Stimulated activated CD8-positive, alpha-beta memory T cell treated with anti-CD3 and anti-CD28 coated beads, Interleukin-7, amount 100 ng/mL, for 1 hour (primary cell): ENCODE data around the gene SAG.
"Not testable (repeated sequence)": the region's sequence is repeated elsewhere in the genome, so short reads cannot be mapped to it uniquely, and the experiment has no call there.

Experiments used
- DNase-seq, 2 donors: peaks; one replicate each; pipeline ENCODE4 v3.0.0-alpha.2; 2020; ENCODE audit warnings: low read depth in 2 of 2

The SAG gene

DNA sequence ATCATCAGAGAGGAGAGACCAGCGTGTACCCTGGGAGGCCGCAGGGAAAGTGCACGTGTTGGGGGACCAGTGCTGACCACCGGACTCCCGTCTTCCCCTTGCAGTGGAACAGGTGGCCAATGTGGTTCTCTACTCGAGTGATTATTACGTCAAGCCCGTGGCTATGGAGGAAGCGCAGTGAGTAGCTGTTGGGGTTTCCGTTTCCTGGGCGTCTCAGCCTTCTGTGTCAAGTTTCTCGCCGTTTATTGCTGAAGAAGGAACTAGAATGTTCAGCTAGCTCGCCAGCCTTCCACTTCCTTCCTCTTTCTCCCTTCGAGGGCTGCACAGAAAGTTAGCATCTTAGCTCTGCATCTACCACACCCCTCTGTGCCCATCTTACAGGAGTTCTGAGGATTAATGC is 23.9 kb downstream of the SAG start:
- peak; percentile 57 to 59 for DNase-seq

DNA sequence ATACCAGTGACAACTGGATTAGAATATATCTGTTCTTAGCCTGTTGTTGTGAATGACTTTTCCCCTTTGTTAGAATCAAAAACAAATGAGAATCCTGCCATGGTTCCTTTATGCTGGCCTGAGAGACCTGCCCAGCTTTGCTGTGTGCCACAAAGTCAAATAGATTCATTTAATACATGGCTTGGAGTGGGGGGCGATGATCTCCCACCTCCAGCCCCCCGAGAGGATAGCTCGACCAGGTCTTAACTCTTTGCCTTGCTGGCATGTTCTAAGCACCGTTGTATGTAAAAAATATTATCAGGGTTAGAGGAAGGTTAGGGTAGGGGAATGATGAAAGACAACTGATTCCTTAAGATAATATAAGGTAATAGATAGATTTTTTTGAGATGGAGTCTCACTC is 24.5 kb downstream of the SAG start:
- no peak for DNase-seq

DNA sequence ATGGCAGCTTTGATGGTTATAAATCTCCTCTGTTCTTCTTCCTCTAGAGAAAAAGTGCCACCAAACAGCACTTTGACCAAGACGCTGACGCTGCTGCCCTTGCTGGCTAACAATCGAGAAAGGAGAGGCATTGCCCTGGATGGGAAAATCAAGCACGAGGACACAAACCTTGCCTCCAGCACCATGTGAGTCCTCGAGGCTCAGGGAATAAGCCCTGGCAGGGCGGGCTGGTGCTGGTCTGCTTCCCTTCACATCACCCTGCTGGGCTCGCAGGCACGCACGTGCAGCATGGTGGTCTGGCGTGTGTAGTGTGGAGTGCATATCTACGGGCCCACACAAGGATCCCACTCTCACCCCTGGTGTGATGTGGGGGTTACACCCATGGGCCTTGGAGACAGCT is 27.3 kb downstream of the SAG start:
- DNase-seq: no peak

DNA sequence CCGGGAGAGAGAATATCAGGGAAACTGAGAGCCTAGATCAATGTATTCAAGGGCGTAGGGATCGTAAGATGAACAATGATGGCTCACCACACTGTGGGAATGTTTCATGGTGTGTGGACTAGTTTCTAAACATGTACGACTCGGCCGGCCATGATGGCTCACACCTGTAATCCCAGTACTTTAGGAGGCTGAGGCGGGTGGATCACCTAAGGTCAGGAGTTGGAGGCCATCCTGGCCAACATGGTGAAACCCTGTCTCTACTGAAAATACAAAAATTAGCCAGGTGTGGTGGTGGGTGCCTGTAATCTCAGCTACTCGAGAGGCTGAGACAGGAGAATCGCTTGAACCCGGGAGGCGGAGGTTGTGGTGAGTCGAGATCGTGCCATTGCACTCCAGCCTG is 28.5 kb downstream of the SAG start:
- not testable (repeated sequence) for DNase-seq

DNA sequence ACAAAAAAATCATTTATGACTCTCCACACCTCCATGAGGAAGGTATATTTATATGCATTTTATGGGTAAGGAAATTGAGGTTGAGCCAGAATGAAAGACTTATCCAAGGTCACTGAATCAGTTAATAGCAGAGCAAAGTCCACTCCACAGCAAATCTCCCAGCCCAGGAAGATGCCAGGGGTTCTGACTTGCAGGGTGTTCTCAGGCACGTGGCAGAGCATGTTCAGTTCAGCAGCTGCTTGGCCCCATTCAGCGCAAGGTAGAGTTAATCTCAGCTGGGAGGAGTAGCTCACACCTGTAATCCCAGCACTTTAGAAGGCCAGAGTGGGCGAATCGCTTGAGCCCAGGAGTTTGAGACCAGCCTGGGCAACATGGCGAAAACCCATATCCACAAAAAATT is 28.9 kb downstream of the SAG start:
- no peak for DNase-seq

DNA sequence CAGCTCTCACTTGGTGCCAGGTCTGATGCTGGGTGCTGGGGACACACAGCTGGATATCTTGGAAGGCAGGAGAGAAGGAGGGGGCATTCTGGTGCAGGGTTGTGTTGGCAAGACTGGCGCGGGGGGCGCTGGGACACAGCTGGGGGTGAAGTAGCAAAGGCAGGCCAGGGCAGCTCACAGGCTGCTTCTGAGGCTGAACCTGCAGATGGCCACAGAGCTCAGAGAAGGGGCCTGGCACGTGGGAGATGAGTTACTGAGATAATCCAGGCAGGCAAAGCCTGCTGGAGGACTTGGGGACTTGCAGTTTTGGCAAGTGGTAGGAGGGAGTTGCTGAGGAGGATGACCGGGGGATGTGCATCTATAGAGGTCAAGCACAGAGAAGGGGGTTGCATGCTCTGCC is 30.4 kb downstream of the SAG start:
- no peak for DNase-seq

DNA sequence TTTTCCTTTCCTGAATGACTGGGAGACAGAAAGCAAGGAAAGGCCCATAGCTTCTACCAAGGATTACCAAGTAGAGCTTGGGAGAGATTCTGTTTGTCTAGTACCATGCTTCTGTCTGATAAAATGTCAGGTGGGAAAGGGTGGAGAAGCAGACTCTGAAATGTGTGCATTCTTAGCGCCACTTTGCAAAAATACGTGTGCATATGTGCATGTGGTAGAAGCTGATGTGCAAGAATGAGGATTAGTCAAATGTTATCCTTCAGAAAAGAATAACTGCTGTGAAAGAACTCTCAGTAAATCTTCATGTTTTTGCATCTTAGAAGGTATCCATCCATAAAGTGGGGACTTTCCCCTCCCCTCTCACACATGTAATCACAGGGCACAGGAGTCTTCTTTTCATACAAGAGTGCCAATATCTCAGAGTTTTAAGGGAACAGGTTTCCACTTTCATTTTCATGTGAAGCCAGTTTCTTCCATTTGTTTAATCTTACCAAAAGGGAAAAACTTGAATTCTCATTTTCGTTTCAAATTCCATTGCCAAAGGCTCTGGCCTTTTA is 31.3 kb downstream of the SAG start:
- no peak for DNase-seq

DNA sequence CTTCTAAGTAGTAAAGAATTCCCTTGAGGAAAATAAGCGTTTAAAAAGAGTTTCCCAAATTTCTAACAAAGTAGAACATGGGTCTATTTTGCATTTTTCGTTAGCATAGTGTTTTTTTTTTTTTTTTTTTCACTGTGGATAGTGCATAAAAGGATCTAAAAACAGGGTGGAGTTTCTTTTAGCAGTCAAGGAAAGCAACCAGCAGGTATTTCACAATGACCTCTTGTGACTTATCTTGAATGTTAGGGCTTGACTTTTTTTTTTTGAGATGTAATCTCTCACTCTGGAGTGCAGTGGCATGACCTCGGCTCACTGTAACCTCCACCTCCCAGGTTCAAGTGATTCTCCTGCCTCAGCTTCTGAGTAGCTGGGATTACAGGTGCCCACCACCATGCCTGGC is 31.8 kb downstream of the SAG start:
- no peak for DNase-seq

DNA sequence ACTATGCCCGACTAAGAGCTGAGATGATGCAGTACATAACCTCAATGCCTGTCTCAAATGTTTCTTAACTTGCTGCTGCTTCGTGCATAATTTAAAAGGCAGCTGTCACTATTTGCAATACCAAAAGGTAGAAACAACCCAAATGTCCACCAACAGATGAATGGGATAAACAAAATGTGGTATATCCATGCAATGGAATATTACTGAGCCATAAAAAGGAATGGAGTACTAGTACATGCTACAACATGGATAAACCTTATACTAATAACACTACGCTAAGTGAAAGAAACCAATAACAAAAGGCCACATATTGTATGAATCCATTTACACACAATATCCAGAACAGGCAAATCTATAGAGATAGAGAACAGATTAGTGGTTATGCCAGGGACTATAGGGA is 33.7 kb downstream of the SAG start:
- DNase-seq: no peak

DNA sequence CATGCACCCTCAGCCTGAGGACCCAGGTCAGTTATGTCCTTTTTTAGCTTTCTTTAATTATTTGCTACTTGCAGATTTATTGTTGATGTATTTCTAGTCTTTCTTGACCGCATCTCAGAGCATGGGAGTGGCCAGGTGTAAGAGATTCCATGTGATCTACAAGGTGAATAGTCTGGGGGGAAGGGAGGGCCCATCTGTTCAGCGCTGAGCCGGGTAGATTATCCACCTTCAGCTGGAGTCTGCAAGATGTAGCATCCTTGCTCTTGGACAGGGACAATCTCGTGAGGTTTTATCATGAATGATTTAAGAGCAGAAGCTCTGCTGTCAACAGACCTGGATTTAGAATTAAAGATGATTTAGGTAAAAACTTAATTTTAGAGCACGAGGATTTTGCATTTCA is 34.7 kb downstream of the SAG start:
- DNase-seq: no peak

DNA sequence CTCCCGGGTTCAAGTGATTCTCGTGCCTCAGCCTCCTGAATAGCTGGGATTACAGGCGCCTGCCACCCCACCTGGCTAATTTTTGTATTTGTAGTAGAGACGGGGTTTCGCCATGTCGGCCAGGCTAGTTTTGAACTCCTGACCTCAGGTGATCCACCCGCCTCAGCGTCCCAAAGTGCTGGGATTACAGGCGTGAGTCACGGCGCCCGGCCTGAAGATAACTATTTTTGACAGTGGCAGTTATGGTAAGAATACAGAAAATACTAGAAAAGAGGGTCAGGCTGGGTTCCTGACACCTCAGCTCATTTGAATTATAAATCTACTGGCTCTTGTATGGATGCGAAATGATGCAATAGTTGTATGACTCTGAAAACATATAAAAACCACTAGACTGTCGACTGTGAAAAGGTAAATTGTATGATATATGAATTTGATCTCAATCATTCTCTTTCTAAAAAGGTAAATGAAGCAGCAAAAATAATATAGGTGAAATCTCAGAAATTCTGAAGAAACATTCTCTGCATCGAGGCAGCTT is 35.6 kb downstream of the SAG start:
- DNase-seq: no peak

DNA sequence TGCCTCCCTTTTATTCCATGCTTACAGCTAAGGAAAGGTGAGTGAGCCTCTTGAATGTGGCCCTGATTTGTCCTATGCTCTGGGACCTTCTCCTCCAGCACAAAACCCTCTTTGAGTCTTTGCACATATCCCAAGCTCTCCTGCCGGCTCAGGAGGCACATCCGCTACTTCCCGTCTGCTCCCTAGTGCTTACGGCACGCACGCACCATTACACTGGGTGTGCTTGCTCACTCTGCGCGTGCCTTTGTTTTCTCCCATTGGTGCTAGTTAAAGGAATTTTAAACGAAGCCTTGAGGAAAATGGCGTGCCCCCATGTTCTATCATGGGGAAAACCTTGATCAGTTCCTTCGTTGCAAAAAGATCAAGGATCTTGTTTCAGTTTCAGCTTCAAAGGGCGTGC is 38.8 kb downstream of the SAG start:
- no peak for DNase-seq

DNA sequence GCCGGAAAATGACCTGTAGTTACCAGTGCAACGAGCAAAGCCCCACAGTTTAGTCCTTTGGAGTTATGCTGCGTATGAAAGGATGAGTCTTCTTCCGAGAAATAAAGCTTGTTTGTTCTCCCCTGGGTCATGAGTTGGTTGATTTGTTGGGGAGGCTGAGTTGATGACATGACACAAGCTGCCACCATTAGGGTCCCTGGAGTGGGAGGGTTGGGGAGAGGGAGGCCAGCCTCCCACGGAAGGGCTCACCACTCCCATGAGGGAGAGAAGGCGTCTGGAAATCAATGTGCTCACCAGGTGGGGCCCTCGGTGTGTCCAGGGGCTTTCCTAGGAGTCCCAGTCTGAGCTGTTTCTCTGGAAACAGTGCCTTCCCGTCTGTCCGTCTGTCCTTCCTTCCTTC is 39.3 kb downstream of the SAG start:
- DNase-seq: no peak

DNA sequence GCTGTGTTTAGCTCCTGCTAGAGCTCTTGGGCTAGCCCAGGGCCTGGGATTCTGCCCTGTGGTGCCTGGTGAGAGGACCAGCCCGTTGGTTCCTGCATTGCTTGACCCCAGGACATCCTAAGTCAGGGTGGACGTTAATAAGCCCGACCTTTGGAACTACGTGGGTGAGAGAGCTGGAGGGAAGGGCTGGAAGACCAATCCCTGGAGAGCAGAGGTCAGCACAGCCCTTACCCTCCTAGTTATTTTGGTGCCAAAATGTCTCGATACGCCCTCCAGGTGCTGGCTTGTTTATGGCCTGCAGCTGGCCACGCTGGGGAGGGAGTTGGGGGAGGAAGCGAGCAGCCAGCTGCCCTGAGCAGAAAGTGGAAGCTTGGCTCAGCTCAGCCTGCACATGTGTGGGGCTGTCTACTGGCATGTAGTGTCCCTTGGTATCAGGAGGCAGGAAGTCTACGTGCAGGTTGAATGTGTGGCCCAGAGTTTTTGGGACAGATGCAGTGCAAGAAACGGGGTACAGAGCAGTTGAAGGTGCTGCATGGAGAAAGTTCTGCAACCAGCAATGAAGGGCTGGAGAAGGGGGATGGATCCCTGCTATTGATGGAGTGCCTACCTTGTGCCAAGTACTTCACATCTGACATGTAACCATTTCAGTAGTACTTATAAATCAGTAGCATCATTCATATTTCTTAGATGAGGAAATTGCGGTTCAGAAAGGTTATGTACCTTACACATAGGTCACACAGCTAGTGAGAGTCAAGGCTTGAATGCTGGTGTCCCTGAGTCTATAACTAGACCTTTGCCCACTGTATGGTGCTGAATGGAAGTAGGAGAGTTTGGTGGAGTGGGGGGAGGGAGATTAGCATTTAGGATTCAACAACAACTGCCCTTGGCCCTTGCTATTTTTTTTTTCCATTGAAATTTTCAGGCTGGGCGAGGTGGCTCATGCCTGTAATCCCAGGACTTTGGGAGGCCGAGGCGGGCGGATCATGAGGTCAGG is 41.7 kb downstream of the SAG start:
- DNase-seq: no peak

DNA sequence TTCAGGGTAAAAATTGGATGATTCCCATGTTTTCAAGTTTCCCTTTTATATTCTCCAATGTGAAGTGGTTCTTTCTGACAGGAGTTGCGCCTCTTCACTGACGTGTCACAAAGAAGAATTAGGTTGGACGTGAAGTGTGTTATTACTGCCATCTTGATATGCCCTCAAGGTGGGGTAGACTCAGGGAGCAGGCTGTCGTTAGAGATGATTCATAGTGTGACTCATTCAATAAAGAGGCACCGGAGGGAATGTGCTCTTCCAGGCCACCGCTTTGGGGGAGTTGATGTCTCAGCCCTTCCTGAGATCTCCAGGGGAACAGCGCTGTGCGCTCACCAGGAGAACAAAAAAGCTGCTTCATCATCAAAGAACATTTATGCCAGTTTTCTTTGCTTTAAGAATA is 43.1 kb downstream of the SAG start:
- no peak for DNase-seq

DNA sequence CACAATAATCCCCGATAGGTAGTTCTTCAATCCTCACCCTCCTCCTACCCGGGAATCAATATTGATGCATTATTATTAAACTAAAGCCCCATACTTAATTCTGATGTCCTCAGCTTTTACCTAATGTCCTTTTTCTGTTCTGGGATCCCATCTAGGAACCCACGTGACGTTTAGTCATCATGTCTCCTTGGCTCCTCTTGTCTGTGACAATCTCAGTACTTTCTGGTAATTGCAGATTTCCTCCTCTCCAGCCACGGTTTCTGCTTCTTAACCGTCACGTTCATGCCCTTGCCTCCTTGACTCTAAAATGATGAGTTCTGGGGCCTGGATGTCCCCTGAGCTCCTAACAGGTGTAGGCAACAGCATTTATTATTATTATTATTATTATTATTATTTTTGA is 43.8 kb downstream of the SAG start:
- DNase-seq: no peak

DNA sequence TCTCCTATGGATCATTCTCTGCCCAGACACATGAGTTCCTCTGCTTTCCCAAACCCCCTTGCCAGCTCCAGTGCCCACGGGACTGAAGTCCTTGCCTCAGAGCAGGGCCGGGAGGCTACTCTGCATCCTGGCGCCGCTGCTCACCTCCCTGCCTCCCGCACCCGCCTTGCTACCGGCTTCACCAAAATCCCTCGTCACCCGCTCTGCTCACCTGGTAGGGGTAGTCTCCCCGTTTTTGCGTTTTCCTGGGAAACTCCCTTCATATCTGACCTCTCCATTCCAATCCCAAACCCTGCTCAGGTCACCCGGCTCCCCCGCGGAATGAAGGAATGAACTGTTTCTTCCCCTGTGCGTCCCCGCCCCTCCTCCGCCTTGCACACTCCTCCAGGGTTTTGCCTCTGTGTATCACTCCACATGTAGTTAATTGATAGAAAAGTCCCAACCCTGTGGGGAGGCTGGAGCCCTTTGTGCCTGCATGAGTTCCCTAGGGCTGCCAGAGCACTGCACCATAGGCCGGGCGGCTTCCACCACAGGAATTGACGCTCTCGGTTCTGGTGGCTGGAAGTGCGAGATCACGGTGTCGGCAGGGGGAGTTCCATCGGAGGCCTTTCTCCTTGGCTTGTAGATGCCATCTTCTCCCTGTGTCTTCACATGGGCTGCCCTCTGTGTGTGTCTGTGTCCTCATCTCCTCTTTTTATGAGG is 44.7 kb downstream of the SAG start:
- DNase-seq: no peak

DNA sequence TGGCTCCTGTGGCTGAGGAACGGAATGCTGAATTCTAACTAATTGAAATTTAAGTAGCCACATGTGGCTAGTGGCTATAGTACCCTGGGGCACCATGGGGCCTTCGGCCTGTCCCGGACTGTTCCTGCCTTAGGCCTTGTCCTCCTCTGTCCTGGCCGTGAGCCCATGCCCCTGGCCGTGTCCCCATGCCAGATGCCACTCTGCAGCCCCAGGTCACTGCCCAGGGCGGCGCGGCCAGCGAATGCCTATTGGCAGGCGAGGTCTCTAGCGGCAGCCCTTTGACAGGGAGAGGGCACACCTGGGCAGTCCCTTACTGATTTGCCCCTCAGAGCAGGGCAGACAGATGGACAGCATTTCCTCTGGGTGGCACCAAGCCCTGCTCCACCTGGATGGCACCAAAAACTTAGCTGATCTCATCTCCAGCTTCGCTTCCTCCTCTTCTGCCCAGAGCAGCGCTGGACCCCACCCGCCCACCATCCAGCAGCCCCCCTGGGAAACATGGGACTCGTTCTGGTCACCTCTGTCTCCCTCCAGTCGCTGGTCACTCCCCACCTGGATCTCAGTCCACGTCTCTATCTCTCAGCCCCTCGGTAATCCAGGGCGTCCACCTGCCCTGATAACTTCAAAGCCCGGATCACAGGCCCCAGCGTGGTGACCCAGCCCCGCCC is 45.6 kb downstream of the SAG start:
- no peak for DNase-seq

DNA sequence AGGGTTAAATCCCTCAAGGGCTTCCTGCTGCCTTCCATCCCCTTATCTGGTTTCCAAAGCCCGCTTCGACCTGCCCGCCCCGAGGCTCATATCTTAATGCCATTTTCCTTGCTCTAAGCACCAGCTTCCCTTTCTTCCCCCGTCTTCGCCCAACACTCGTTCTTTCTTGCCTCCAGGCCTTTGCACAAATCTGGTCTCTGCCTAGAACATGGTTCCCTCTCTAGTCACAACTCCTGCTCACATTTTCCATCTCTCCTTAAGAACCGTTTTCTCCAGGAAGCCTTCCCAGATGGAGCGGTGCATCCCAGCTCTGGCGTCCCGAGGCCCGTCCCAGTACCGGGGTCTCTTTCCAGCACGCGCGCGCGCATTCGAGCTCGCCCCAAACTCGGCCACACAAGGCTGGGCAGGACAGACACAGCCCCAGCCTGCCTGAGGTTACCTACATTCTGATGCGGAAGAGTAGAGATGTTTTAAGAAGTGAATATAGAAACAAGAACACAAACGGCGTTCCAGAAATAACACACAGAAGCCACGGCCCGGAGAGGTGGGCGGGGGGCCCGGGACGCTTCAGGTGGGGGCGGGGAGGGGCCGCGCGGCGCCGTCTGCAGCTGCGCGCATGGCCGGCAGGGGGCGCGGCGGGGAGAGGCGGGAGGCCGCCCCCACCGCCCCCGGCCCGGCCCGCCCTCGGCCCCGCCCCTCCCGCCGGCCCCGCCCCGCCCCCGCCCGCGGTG is 46.3 kb downstream of the SAG start, which contains the start of gene DGKD:
TSS of gene DGKD (plus strand) at position 726 of the 731 bp plus-strand sequence. CDS start 25 bp downstream, outside the sequence.
- peak; percentile 57 to 62 for DNase-seq

DNA sequence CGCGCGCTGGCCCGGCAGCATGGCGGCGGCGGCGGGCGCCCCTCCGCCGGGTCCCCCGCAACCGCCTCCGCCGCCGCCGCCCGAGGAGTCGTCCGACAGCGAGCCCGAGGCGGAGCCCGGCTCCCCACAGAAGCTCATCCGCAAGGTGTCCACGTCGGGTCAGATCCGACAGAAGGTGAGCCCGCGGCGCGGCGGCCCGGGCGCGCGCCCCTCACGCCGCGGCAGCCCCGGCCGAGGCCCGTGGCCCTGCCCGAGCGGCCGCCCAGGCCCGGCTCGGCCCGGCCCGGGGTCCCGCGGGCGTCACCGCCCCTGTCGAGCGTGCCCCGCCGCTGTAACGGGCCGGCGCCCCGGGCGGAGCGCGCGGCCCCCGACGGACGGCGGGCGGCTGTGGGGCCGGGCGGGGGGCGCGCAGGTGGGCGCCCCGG is 46.9 kb downstream of the SAG start:
- DNase-seq: no peak

DNA sequence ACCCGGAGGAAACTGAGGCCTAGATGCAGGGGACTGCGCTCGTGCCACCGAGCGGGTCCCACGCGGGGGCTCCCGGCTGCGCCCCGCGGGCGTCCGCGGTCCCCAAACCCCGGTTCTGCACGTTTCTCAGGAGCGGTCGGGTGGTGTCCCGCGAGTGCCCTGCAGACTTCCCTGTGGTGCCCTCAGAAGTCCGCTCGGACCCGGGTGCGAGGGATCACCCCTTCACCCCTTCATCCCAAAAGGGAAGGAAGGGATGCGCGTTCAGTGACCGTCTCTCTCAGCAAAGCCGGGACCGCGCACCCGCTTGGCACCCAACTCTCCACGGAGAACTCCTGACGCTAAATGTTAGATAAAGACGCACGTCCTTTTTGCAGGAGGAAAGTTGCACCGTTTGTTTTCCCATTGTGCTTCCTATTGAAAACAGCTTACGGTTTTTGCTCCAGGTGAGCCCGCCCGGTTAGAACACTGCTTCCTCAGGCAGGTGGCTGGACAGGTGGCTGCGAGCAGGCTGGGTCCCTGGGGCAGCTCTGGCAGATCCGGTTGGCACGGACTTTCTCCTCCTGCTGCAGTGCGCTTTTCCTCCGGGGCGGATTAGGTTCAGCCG is 47.5 kb downstream of the SAG start:
- no peak for DNase-seq
